ENCODE results near the gene MINK1.

MINK1 gene

DNA sequence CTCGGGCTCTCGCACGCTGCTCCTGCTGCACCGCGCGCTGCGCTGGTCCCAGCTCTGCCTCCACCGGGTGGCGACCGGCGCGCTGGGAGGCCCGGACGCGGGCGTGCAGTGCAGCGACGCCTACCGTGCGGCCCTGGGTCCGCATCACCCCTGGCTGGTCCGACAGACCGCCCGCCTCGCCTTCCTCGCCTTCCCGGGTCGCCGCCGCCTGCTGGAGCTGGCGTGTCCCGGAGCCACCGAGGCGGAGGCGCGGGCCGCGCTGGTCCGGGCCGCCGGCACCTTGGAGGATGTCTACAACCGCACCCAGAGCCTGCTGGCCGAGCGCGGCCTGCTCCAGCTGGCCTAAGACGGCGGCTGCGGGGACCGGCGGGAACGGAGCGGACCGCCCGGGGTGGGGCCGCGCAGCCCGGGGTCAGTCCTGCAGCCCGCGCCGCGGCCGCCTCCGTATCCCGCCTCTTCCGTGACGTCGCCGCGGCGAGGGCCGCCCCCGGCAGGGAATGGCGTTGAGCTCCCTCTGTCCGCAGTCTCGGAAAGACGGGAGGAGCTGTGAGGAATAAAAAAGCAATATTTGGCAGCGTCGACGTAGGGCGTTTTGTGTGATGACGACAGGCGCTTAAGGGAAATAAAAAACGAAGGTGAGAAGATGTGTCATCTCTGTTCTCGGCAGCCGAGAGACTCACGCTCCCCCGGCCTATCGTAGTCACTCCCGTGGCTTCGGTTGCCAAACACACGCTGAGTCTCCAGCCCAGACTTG lies 43.0 kb upstream of the MINK1 start:
- ChIA-PET CTCF (interaction anchor here (0.6 to 4.9 kb wide), 47 partner anchors 9 to 845 kb away, joined by 3 to 37 read pairs (median 4); partner anchors contain the start of genes ARRB2, MED11, PELP1 and PLD2), POLR2A (interaction anchor here (0.5 to 3.8 kb wide), 27 partner anchors 9 to 235 kb away, joined by 3 to 31 read pairs (median 4); partner anchors contain the start of genes ARRB2, CHRNE, CXCL16 and MED11)
- H3K9me3 ChIP-seq (ENCODE audit: control insufficient read depth, insufficient read depth, low read depth, low read length), result no peaks in the 10 kb centered on the region
- peak overlapping the region; percentile 96 for H3K27ac ChIP-seq (ENCODE audit: extremely low read depth, low read depth, low read length)
- peak overlapping the region; percentile 62 for H3K4me3 ChIP-seq (ENCODE audit: low read depth, low read length)
- H3K36me3 ChIP-seq (ENCODE audit: control insufficient read depth in 2 of 2, insufficient read depth in 1 of 2, low read length in 2 of 2), result no peaks in the 10 kb centered on the region
- H3K4me1 ChIP-seq (ENCODE audit: control insufficient read depth, insufficient read depth, low read length), result peaks cover 4% of the 10 kb centered on the region
- TF ChIP-seq, protein P1, sequence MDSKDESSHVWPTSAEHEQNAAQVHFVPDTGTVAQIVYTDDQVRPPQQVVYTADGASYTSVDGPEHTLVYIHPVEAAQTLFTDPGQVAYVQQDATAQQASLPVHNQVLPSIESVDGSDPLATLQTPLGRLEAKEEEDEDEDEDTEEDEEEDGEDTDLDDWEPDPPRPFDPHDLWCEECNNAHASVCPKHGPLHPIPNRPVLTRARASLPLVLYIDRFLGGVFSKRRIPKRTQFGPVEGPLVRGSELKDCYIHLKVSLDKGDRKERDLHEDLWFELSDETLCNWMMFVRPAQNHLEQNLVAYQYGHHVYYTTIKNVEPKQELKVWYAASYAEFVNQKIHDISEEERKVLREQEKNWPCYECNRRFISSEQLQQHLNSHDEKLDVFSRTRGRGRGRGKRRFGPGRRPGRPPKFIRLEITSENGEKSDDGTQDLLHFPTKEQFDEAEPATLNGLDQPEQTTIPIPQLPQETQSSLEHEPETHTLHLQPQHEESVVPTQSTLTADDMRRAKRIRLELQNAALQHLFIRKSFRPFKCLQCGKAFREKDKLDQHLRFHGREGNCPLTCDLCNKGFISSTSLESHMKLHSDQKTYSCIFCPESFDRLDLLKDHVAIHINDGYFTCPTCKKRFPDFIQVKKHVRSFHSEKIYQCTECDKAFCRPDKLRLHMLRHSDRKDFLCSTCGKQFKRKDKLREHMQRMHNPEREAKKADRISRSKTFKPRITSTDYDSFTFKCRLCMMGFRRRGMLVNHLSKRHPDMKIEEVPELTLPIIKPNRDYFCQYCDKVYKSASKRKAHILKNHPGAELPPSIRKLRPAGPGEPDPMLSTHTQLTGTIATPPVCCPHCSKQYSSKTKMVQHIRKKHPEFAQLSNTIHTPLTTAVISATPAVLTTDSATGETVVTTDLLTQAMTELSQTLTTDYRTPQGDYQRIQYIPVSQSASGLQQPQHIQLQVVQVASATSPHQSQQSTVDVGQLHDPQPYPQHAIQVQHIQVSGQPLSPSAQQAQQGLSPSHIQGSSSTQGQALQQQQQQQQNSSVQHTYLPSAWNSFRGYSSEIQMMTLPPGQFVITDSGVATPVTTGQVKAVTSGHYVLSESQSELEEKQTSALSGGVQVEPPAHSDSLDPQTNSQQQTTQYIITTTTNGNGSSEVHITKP (tag by site-specific recombination; IDR thresholded peaks at IDR 0.05), result peak; percentile 81
- TF ChIP-seq, protein P2, sequence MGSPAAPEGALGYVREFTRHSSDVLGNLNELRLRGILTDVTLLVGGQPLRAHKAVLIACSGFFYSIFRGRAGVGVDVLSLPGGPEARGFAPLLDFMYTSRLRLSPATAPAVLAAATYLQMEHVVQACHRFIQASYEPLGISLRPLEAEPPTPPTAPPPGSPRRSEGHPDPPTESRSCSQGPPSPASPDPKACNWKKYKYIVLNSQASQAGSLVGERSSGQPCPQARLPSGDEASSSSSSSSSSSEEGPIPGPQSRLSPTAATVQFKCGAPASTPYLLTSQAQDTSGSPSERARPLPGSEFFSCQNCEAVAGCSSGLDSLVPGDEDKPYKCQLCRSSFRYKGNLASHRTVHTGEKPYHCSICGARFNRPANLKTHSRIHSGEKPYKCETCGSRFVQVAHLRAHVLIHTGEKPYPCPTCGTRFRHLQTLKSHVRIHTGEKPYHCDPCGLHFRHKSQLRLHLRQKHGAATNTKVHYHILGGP (tag by site-specific recombination; IDR thresholded peaks at IDR 0.05), result no peak
- TF ChIP-seq ZIC2 (tag by site-specific recombination; IDR thresholded peaks at IDR 0.05) (peak; percentile 72), ZNF747 (tag by site-specific recombination; IDR thresholded peaks at IDR 0.05) (no peak), ZEB2 (tag by site-specific recombination; IDR thresholded peaks at IDR 0.05) (peak; percentile 79), EGR2 (tag by site-specific recombination; IDR thresholded peaks at IDR 0.05; ENCODE audit: low read depth) (no peak), REPIN1 (tag by site-specific recombination; IDR thresholded peaks at IDR 0.05; ENCODE audit: low read depth) (no peak), RBAK (tag by site-specific recombination; IDR thresholded peaks at IDR 0.05) (no peak), ZNF366 (tag by site-specific recombination; conservative IDR thresholded peaks at IDR 0.05) (peak; percentile 96), KLF16 (tag by site-specific recombination; IDR thresholded peaks at IDR 0.05) (no peak), ZNF629 (tag by site-specific recombination; IDR thresholded peaks at IDR 0.05) (peak; percentile 97), TRIM28 (IDR thresholded peaks at IDR 0.05; ENCODE audit: borderline replicate concordance, low read length) (no peak), ZBTB21 (tag by site-specific recombination; IDR thresholded peaks at IDR 0.05) (peak; percentile 95), GLIS1 (tag by site-specific recombination; IDR thresholded peaks at IDR 0.05) (peak; percentile 90), ZNF658 (tag by site-specific recombination; IDR thresholded peaks at IDR 0.05) (no peak), ZNF530 (tag by site-specific recombination; IDR thresholded peaks at IDR 0.05; ENCODE audit: low read depth) (no peak), ZNF24 (tag by site-specific recombination; IDR thresholded peaks at IDR 0.05) (no peak), ZNF529 (tag by site-specific recombination; IDR thresholded peaks at IDR 0.05; ENCODE audit: insufficient replicate concordance) (no peak), HOXA7 (CRISPR knock-in tag; IDR thresholded peaks at IDR 0.05; ENCODE audit: borderline replicate concordance) (no peak)
- TF ChIP-seq, protein P3, sequence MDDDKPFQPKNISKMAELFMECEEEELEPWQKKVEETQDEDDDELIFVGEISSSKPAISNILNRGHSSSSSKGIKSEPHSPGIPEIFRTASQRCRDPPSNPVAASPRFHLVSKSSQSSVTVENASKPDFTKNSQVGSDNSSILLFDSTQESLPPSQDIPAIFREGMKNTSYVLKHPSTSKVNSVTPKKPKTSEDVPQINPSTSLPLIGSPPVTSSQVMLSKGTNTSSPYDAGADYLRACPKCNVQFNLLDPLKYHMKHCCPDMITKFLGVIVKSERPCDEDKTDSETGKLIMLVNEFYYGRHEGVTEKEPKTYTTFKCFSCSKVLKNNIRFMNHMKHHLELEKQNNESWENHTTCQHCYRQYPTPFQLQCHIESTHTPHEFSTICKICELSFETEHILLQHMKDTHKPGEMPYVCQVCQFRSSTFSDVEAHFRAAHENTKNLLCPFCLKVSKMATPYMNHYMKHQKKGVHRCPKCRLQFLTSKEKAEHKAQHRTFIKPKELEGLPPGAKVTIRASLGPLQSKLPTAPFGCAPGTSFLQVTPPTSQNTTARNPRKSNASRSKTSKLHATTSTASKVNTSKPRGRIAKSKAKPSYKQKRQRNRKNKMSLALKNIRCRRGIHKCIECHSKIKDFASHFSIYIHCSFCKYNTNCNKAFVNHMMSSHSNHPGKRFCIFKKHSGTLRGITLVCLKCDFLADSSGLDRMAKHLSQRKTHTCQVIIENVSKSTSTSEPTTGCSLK (tag by site-specific recombination; IDR thresholded peaks at IDR 0.05), result no peak
- TF ChIP-seq, protein P4, sequence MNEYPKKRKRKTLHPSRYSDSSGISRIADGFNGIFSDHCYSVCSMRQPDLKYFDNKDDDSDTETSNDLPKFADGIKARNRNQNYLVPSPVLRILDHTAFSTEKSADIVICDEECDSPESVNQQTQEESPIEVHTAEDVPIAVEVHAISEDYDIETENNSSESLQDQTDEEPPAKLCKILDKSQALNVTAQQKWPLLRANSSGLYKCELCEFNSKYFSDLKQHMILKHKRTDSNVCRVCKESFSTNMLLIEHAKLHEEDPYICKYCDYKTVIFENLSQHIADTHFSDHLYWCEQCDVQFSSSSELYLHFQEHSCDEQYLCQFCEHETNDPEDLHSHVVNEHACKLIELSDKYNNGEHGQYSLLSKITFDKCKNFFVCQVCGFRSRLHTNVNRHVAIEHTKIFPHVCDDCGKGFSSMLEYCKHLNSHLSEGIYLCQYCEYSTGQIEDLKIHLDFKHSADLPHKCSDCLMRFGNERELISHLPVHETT (tag by site-specific recombination; IDR thresholded peaks at IDR 0.05), result 0 out of 2 replicates have a peak, but pooled peaks have one; percentile 27
- TF ChIP-seq, protein P5, sequence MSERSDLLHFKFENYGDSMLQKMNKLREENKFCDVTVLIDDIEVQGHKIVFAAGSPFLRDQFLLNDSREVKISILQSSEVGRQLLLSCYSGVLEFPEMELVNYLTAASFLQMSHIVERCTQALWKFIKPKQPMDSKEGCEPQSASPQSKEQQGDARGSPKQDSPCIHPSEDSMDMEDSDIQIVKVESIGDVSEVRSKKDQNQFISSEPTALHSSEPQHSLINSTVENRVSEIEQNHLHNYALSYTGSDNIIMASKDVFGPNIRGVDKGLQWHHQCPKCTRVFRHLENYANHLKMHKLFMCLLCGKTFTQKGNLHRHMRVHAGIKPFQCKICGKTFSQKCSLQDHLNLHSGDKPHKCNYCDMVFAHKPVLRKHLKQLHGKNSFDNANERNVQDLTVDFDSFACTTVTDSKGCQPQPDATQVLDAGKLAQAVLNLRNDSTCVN (tag by site-specific recombination; optimal IDR thresholded peaks at IDR 0.05), result peak; percentile 87
- TF ChIP-seq, protein P6, sequence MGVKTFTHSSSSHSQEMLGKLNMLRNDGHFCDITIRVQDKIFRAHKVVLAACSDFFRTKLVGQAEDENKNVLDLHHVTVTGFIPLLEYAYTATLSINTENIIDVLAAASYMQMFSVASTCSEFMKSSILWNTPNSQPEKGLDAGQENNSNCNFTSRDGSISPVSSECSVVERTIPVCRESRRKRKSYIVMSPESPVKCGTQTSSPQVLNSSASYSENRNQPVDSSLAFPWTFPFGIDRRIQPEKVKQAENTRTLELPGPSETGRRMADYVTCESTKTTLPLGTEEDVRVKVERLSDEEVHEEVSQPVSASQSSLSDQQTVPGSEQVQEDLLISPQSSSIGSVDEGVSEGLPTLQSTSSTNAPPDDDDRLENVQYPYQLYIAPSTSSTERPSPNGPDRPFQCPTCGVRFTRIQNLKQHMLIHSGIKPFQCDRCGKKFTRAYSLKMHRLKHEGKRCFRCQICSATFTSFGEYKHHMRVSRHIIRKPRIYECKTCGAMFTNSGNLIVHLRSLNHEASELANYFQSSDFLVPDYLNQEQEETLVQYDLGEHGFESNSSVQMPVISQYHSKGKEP (tag by site-specific recombination; IDR thresholded peaks at IDR 0.05), result peak; percentile 45; the same call in 1 of the 2 replicates
